WTC11 (cell line): ENCODE results near the gene CTRL. TPM values are rescaled to one million over a fixed set of nuclear protein-coding genes. Genes with fewer than 3 reads are reported as not detected.

Source experiments
- ATAC-seq: fragments of 200-7000 bp; cut with Tn5 transposase; 2 replicates; pipeline ENCODE4 v1.10.0; 2021; ENCODE audit warnings: mild to moderate bottlenecking, moderate library complexity
- CTCF ChIA-PET: fragments of 300-600 bp; sonication (Branson Sonifier 250); formaldehyde crosslinking; loops from one replicate; lab custom pipeline; 2021; ENCODE audit warnings: antibody characterized with exemption; lab: Charles Lee
- POLR2A ChIA-PET: fragments of 350-600 bp; sonication (Branson Sonifier 250); formaldehyde crosslinking; loops from one replicate; lab custom pipeline; 2021; ENCODE audit warnings: antibody characterized with exemption; lab: Charles Lee
- DNase-seq: peaks from one replicate; pipeline ENCODE4 v3.0.0; 2021; ENCODE audit warnings: low spot score
- H3K27ac Mint-ChIP-seq: 2 replicates; pipeline ENCODE4 v1.8.0; 2021; ENCODE audit warnings: mixed read lengths
- H3K27me3 Mint-ChIP-seq: 2 replicates; pipeline ENCODE4 v1.8.0; 2021; ENCODE audit warnings: low read depth, mild to moderate bottlenecking, moderate library complexity, mixed read lengths
- H3K36me3 Mint-ChIP-seq: 2 replicates; pipeline ENCODE4 v1.8.0; 2021; ENCODE audit warnings: mixed read lengths
- H3K4me1 Mint-ChIP-seq: 2 replicates; pipeline ENCODE4 v1.8.0; 2022; ENCODE audit warnings: mixed read lengths
- H3K4me3 Mint-ChIP-seq: 2 replicates; pipeline ENCODE4 v1.8.0; 2021; ENCODE audit warnings: mild to moderate bottlenecking, moderate library complexity, mixed read lengths
- H3K9me3 Mint-ChIP-seq: 2 replicates; pipeline ENCODE4 v1.8.0; 2021; ENCODE audit warnings: mixed read lengths
- ATF6 ChIP-seq: sonication (generic); formaldehyde crosslinking; IDR thresholded peaks from 2 replicates; pipeline ENCODE4 v1.8.1; 2023; ENCODE audit warnings: mild to moderate bottlenecking, missing genetic modification reagents
- CBFB ChIP-seq: sonication (generic); formaldehyde crosslinking; IDR thresholded peaks from 2 replicates; pipeline ENCODE4 v1.8.1; 2022; ENCODE audit warnings: mild to moderate bottlenecking, low read depth, missing genetic modification reagents
- CREM ChIP-seq: sonication (generic); formaldehyde crosslinking; IDR thresholded peaks from 2 replicates; pipeline ENCODE4 v1.8.1; 2022; ENCODE audit warnings: mild to moderate bottlenecking, missing genetic modification reagents, moderate library complexity
- FOXP1 ChIP-seq: sonication (generic); formaldehyde crosslinking; IDR thresholded peaks from 2 replicates; pipeline ENCODE4 v1.8.0; 2022; ENCODE audit warnings: missing genetic modification reagents, mild to moderate bottlenecking, moderate library complexity, borderline replicate concordance
- KAT7 ChIP-seq: sonication (generic); formaldehyde crosslinking; IDR thresholded peaks from 2 replicates; pipeline ENCODE4 v1.8.1; 2023; ENCODE audit warnings: missing genetic modification reagents, mild to moderate bottlenecking, borderline replicate concordance
- MXD4 ChIP-seq: fragments of 250-450 bp; sonication (Bioruptor Pico); IDR thresholded peaks from 2 replicates; pipeline ENCODE4 v1.8.0; 2021; ENCODE audit warnings: mild to moderate bottlenecking, moderate library complexity, borderline replicate concordance
- NR2C2 ChIP-seq: sonication (generic); formaldehyde crosslinking; IDR thresholded peaks from 2 replicates; pipeline ENCODE4 v1.8.0; 2022; ENCODE audit warnings: mild to moderate bottlenecking, missing genetic modification reagents
- STAT6 ChIP-seq: sonication (generic); formaldehyde crosslinking; conservative IDR thresholded peaks from 2 replicates; pipeline ENCODE4 v1.8.1; 2023; ENCODE audit warnings: mild to moderate bottlenecking, low read depth, missing genetic modification reagents, moderate library complexity
- USF1 ChIP-seq: sonication (generic); formaldehyde crosslinking; IDR thresholded peaks from 2 replicates; pipeline ENCODE4 v1.8.0; 2022; ENCODE audit warnings: mild to moderate bottlenecking, missing genetic modification reagents
- USF2 ChIP-seq: sonication (generic); formaldehyde crosslinking; IDR thresholded peaks from 2 replicates; pipeline ENCODE4 v1.8.1; 2023; ENCODE audit warnings: mild to moderate bottlenecking, missing genetic modification reagents, moderate library complexity
- ZNF121 ChIP-seq: sonication (generic); formaldehyde crosslinking; IDR thresholded peaks from 2 replicates; pipeline ENCODE4 v1.8.0; 2023; ENCODE audit warnings: missing genetic modification reagents
- total RNA-seq: library from RNA; stranded (reverse); gene quantifications from 3 replicates; pipeline ENCODE4 v1.2.3, GENCODE V29; 2021

The CTRL gene
- total RNA-seq, 1 experiment from 2014 or later = 2.8 TPM

- no peak for TF ChIP-seq STAT6 (CRISPR knock-in tag)
These were observed 10.5 kb upstream of the CTRL start (continued) for GRCh38 chr16:67942200-67942509.

GRCh38 chr16:67941469-67942199 lies 10.0 kb upstream of the CTRL start:
- H3K27ac Mint-ChIP-seq = 0 out of 2 replicates have a peak overlapping the region, but pooled peaks have one; percentile 45
- peaks cover 11% of the 10 kb centered on the region for H3K4me1 Mint-ChIP-seq
- peaks cover 14% of the 10 kb centered on the region for H3K36me3 Mint-ChIP-seq
- H3K27me3 Mint-ChIP-seq = no peaks in the 10 kb centered on the region
- H3K4me3 Mint-ChIP-seq = no peak overlapping the region
- CTCF ChIA-PET = interaction anchor here (0.6 to 5.4 kb wide), 35 partner anchors 7 to 421 kb away, joined by 3 to 61 read pairs (median 5); partner anchors contain the start of genes DDX28, DUS2, NFATC3 and NRN1L
- POLR2A ChIA-PET = interaction anchor here (0.8 to 1.2 kb wide), 2 partner anchors 49 to 58 kb away, joined by 3 to 4 read pairs; partner anchors contain the start of gene PSKH1
- TF ChIP-seq FOXP1 (CRISPR knock-in tag) (0 out of 2 replicates have a peak, but pooled peaks have one; percentile 22), KAT7 (CRISPR knock-in tag) (no peak)
- DNase-seq (no peak), ATAC-seq (peak; percentile 7; the same call in 1 of the 2 replicates)
- no peaks in the 10 kb centered on the region for H3K9me3 Mint-ChIP-seq

GRCh38 chr16:67940446-67941089 lies 8.9 kb upstream of the CTRL start:
- no peak overlapping the region for H3K4me3 Mint-ChIP-seq
- ATAC-seq = no peak
- H3K4me1 Mint-ChIP-seq = peaks cover 11% of the 10 kb centered on the region
- no peak overlapping the region for H3K27ac Mint-ChIP-seq
- H3K36me3 Mint-ChIP-seq = peaks cover 9% of the 10 kb centered on the region; the same call in 1 of the 2 replicates
- POLR2A ChIA-PET = no interaction called here
- CTCF ChIA-PET = interaction anchor here (1.1 to 5.4 kb wide), 4 partner anchors 41 to 124 kb away, joined by 3 to 61 read pairs (median 8); partner anchors contain the start of genes NRN1L and PSKH1
- no peaks in the 10 kb centered on the region for H3K27me3 Mint-ChIP-seq
- TF ChIP-seq CBFB (CRISPR knock-in tag) (no peak), ZNF121 (CRISPR knock-in tag) (peak; percentile 51; the same call in 1 of the 2 replicates)
- H3K9me3 Mint-ChIP-seq = no peaks in the 10 kb centered on the region
- no peak for DNase-seq

GRCh38 chr16:67939507-67940445 lies 8.1 kb upstream of the CTRL start:
- no peak for ATAC-seq
- peak; percentile 60 for TF ChIP-seq USF2 (CRISPR knock-in tag)
- TF ChIP-seq USF1 (CRISPR knock-in tag) = 0 out of 2 replicates have a peak, but pooled peaks have one; percentile 19
- no peak for TF ChIP-seq ATF6 (CRISPR knock-in tag)
- no peak for TF ChIP-seq CREM (CRISPR knock-in tag)
- no peak for TF ChIP-seq MXD4 (CRISPR knock-in tag)
- TF ChIP-seq NR2C2 (CRISPR knock-in tag) = no peak
- TF ChIP-seq, all 79 proteins: peak for 2
- no peak for DNase-seq
- Mint-ChIP-seq H3K4me3 (no peak overlapping the region), H3K4me1 (peaks cover 16% of the 10 kb centered on the region), H3K27ac (no peak overlapping the region), H3K27me3 (no peaks in the 10 kb centered on the region), H3K36me3 (peaks cover 2% of the 10 kb centered on the region; the same call in 1 of the 2 replicates), H3K9me3 (no peaks in the 10 kb centered on the region)
- POLR2A ChIA-PET = interaction anchor here (1.0 kb wide), 1 partner anchor 11 kb away, joined by 6 read pairs; no protein-coding TSS in a partner anchor
- CTCF ChIA-PET = interaction anchor here (1.1 to 5.4 kb wide), 4 partner anchors 14 to 123 kb away, joined by 3 to 61 read pairs (median 8); partner anchors contain the start of gene NRN1L
